ENCODE results near the gene IMPG1. TPM values are rescaled to one million over a fixed set of nuclear protein-coding genes. Genes with fewer than 3 reads are reported as not detected.

Gene IMPG1
- total RNA-seq, 2 donors from 2014 or later: not detected

GRCh38 chr6:76004202-76004601 lies 68.3 kb downstream of the IMPG1 start:
- H3K9ac ChIP-seq (ENCODE audit: extremely low read depth, low read length, poor library complexity, severe bottlenecking): no peak overlapping the region
- Mint-ChIP-seq H3K4me3 (no peak overlapping the region), H3K36me3 (ENCODE audit: low read depth) (no peaks in the 10 kb centered on the region), H3K9me3 (no peaks in the 10 kb centered on the region), H3K27ac (no peak overlapping the region), H3K4me1 (no peaks in the 10 kb centered on the region), H3K27me3 (ENCODE audit: insufficient read depth) (no peaks in the 10 kb centered on the region)
- H3K4me1 ChIP-seq (ENCODE audit: control insufficient read depth, insufficient read depth, low read length): no peaks in the 10 kb centered on the region
- WGBS, 2 experiments (ENCODE audit: insufficient coverage in 1 of 2, insufficient read length in 1 of 2): 85 to 94% methylated on average over 2 of the region's 2 CpGs
- no peak overlapping the region for H3K27ac ChIP-seq (ENCODE audit: low read depth, low read length)
- TF ChIP-seq CTCF (conservative IDR thresholded peaks at IDR 0.05): no peak
- H3K4me3 ChIP-seq (ENCODE audit: low read length): no peak overlapping the region
- DNase-seq: no peak
- H3K9me3 ChIP-seq (ENCODE audit: control insufficient read depth, low read length): no peaks in the 10 kb centered on the region
- no peaks in the 10 kb centered on the region for H3K36me3 ChIP-seq (ENCODE audit: control insufficient read depth, insufficient read depth, low read length)
- H3K27me3 ChIP-seq (ENCODE audit: control insufficient read depth, insufficient read depth, low read length, poor library complexity, severe bottlenecking): no peaks in the 10 kb centered on the region

GRCh38 chr6:76003686-76004085 lies 68.8 kb downstream of the IMPG1 start:
- DNase-seq: no peak
- H3K9me3 ChIP-seq (ENCODE audit: control insufficient read depth, low read length): no peaks in the 10 kb centered on the region
- H3K4me1 ChIP-seq (ENCODE audit: control insufficient read depth, insufficient read depth, low read length): no peaks in the 10 kb centered on the region
- Mint-ChIP-seq H3K36me3 (ENCODE audit: low read depth) (no peaks in the 10 kb centered on the region), H3K27me3 (ENCODE audit: insufficient read depth) (no peaks in the 10 kb centered on the region), H3K9me3 (no peaks in the 10 kb centered on the region), H3K4me3 (no peak overlapping the region), H3K27ac (no peak overlapping the region), H3K4me1 (no peaks in the 10 kb centered on the region)
- no peaks in the 10 kb centered on the region for H3K27me3 ChIP-seq (ENCODE audit: control insufficient read depth, insufficient read depth, low read length, poor library complexity, severe bottlenecking)
- H3K4me3 ChIP-seq (ENCODE audit: low read length): no peak overlapping the region
- no peak overlapping the region for H3K27ac ChIP-seq (ENCODE audit: low read depth, low read length)
- H3K36me3 ChIP-seq (ENCODE audit: control insufficient read depth, insufficient read depth, low read length): no peaks in the 10 kb centered on the region
- no peak for TF ChIP-seq CTCF (conservative IDR thresholded peaks at IDR 0.05)
- H3K9ac ChIP-seq (ENCODE audit: extremely low read depth, low read length, poor library complexity, severe bottlenecking): no peak overlapping the region
- WGBS, 2 experiments (ENCODE audit: insufficient coverage in 1 of 2, insufficient read length in 1 of 2): 64 to 100% methylated on average over 1 to 2 of the region's 2 CpGs

GRCh38 chr6:76003113-76003512 lies 69.3 kb downstream of the IMPG1 start:
- H3K27ac Mint-ChIP-seq: no peak overlapping the region
- H3K9me3 ChIP-seq (ENCODE audit: control insufficient read depth, low read length): no peaks in the 10 kb centered on the region

More at GRCh38 chr6:76003113-76003512, 69.3 kb downstream of the IMPG1 start:
- H3K9ac ChIP-seq (ENCODE audit: extremely low read depth, low read length, poor library complexity, severe bottlenecking): no peak overlapping the region
- WGBS, 2 experiments (ENCODE audit: insufficient coverage in 1 of 2, insufficient read length in 1 of 2): 100% methylated on average over 1 of the region's 1 CpG; no CpG with 5 or more reads in 1 of the 2 experiments
- no peaks in the 10 kb centered on the region for H3K27me3 ChIP-seq (ENCODE audit: control insufficient read depth, insufficient read depth, low read length, poor library complexity, severe bottlenecking)
- no peaks in the 10 kb centered on the region for H3K4me1 Mint-ChIP-seq
- TF ChIP-seq CTCF (conservative IDR thresholded peaks at IDR 0.05): no peak
- no peaks in the 10 kb centered on the region for H3K36me3 Mint-ChIP-seq (ENCODE audit: low read depth)
- H3K4me1 ChIP-seq (ENCODE audit: control insufficient read depth, insufficient read depth, low read length): no peaks in the 10 kb centered on the region
- no peaks in the 10 kb centered on the region for H3K9me3 Mint-ChIP-seq
- no peak overlapping the region for H3K4me3 ChIP-seq (ENCODE audit: low read length)
- no peak overlapping the region for H3K27ac ChIP-seq (ENCODE audit: low read depth, low read length)
- DNase-seq: no peak
- H3K36me3 ChIP-seq (ENCODE audit: control insufficient read depth, insufficient read depth, low read length): no peaks in the 10 kb centered on the region
- no peak overlapping the region for H3K4me3 Mint-ChIP-seq
- no peaks in the 10 kb centered on the region for H3K27me3 Mint-ChIP-seq (ENCODE audit: insufficient read depth)

Measured in endodermal cell (in vitro differentiated cells).